Fibroblast of upper back skin (primary cell): ENCODE results near the gene METRNL.
"Not testable (repeated sequence)": the region's sequence is repeated elsewhere in the genome, so short reads cannot be mapped to it uniquely, and the experiment has no call there.

Experiments used
- DNase-seq: peaks from one replicate; pipeline ENCODE4 v3.0.0-alpha.2; 2013

Gene METRNL

DNA sequence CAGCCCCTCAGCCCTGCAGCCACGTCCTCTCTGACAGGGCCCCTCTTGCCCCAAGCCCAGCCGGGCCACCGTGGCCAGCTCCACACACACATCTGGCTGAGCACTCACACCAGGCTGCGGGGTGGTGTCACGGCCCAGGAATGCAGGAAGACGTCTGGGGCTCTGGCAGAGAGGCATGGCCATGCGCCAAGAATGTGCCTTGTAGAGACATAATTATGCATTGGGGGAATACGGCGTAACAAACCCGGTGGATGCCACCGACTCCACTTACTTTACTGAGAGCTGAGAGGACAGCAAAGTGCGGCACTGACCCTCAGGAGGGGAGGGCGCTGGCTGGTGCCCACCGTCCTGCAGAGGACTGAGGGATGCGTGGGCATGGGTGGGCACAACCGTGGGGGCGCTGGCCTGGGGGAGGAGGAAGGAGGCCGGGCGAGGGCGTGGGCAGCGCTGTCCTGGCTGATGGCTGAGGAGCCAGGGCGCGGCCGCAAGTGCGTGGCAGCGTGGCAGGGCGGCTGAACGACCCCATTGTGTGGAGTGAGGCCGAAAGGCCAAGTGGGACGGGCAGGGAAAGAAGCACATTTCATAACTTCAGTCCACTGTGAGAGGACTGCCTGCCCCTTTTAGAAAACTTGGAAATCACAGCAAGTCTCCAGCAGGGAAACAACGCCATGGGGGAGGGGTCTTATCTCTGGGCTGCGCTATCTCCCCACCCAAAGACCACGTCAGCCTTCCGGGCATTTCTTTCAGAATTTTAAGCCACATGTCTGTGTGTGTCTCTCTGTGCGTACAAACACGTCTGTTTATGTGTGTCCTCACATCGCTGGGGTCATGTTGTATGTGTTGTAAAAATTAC lies 30.6 kb downstream of the METRNL start:
- DNase-seq, result peak; percentile 97

DNA sequence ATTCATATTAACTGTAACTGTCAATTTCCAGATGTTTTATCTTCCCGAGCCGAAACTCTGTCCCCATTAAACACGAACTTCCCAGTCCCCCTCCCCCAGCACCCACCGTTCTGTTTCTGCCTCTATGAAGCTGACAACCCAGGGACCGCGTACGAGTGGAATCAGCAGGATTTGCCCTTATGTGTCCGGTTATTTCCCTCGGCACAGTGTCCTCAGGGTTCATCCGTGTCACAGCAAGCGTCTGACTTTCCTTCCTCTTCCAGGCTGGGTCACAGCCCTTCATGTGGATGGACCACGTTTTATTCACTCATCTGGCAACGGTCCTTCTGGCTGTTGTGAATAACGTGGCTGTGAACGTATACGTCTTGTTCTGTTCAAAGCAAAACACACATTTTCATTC lies 31.3 kb downstream of the METRNL start:
- DNase-seq, result peak; percentile 23

DNA sequence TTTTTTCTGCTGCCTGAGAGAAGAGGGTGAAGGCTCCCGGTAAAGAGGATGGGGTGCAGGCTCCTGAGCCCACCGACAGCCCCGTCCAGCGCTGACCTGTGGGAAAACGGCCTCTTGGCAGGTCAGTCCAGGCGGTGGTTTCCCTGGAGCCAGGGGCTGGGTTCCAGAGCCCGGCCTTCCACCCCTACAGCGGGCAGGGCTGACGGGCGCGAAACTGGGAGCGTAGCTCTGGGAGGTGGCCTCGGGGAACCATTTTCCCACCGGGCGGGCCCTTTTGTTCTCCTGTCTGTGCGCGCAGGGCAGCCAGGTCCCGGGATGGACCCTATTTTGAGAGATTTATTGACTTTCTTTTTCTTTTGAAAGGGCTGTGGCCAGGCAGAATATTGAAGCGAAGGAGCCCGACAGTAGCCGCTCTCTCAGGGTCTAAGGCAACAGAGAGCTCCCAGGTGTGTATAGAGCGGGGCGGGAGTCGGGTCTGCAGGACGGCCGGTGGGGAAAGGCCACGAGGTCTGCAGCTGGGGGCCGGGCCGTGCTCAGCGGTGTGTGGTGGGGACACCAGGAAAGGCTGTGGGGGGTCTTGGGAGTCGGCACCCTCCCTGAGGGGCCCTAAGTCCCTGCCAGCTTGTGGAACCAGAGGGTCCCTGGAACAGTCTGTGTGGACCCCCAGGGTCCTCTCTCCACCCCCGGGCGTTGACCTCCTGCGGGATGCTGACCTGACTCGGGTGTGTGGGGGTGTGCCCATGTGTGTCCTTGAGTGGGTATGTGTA lies 32.3 kb downstream of the METRNL start:
- no peak for DNase-seq

- DNase-seq, result no peak
Measured at GRCh38 chr17:83113381-83113780, 34.0 kb downstream of the METRNL start.

GRCh38 chr17:83113792-83114191 lies 34.4 kb downstream of the METRNL start:
- DNase-seq, result no peak

DNA sequence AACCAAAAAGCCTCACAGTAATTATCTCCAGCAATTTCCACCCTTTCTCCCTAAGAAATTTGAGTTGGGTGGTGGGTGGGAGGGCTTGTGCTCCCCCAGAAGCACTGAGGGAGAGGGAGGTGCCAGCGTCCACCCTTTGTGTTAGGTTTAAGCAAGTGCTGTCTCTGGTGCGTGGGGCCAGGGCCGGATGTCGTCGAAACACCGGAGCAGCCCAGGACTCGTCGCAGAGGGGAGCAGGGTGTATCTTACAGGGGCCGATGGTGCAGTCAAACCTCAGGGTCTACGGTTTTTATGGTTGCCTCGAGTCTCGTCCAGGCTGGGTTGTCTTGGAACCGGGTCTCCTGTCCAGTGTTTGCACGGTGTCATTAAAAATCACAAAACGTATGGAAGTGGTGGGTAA lies 35.3 kb downstream of the METRNL start:
- DNase-seq, result no peak

- no peak for DNase-seq
Measured at GRCh38 chr17:83115202-83115651, 35.8 kb downstream of the METRNL start.

DNA sequence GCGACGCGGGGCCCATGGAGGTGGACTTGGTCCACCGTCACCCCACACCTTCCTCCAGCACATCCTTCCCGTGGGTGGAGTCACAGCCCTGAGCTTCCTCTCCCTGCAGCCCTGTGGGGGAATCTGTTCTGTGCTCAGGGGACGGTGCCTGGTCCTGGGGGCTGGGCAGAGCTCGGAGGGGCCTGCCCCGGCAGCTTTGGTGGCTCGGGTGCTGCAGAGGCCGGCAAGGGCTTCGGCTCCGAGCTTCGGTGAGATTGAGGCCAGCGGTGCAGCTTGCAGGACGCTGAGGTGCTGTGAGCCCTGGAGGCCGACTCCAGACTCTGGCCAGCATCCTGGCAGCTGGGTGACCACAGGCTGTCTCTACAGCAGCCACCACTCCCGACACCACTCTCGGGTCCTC lies 36.4 kb downstream of the METRNL start:
- no peak for DNase-seq

DNA sequence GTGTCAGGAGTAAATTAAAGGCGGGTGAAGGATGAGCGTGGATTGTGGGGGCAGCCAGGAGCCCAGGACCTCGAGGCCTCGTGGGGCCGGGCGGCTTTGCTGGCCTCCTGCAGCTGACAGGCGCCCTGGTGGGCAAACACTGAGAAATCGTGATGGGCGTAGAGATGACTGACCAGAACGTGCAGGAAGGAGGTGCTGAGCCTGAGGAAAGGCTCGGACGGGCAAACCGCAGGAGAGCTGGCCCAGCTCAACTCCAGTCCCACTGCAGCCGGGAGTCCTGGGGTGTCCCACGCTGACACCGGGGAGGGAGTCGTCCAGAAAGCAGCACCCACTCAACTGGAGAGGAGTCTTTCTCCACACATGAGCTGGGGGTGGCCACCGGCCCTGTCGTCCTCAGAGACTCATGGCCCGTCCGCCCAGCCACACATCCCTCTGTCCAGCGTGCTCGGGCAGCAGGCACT lies 36.9 kb downstream of the METRNL start:
- DNase-seq, result no peak

- DNase-seq, result no peak
Measured at GRCh38 chr17:83116783-83117555, 37.6 kb downstream of the METRNL start.

DNA sequence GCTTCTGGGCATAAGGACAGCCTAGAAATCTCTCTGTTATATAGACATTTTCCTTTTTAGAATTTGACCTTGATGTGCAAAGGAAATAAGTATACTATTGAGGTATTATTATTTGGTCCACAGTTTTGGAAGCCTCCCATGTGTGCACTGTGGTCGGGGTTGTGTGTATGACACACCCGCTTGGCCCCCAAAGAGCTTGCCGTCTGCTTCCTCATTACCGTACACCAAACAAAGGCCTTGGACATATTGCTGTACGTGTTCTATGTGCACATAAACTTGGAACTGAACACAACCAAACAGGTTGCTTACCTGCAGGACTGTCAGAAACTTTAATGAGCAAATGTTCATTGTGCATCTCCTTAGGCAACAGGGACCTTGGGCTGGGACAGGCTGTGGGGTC lies 38.2 kb downstream of the METRNL start:
- no peak for DNase-seq

GRCh38 chr17:83118071-83118841 lies 38.8 kb downstream of the METRNL start:
- no peak for DNase-seq

GRCh38 chr17:83119987-83120864 lies 40.8 kb downstream of the METRNL start:
- no peak for DNase-seq

DNA sequence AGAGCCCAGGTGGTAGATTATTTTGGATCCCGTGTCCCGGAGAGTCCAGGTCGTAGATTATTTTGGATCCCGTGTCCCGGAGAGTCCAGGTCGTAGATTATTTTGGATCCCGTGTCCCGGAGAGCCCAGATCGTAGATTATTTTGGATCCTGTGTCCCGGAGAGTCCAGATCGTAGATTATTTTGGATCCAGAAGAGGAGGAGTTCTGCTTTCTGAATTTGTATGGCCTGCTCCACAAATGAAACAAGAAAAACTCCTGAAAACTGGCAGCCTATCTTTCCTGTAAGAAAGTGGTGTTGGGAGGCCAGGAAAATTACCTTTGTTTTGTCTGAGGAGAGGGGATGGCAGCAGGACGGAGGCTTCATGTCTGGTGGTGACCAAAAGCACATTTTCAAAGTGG lies 42.1 kb downstream of the METRNL start:
- not testable (repeated sequence) for DNase-seq

DNA sequence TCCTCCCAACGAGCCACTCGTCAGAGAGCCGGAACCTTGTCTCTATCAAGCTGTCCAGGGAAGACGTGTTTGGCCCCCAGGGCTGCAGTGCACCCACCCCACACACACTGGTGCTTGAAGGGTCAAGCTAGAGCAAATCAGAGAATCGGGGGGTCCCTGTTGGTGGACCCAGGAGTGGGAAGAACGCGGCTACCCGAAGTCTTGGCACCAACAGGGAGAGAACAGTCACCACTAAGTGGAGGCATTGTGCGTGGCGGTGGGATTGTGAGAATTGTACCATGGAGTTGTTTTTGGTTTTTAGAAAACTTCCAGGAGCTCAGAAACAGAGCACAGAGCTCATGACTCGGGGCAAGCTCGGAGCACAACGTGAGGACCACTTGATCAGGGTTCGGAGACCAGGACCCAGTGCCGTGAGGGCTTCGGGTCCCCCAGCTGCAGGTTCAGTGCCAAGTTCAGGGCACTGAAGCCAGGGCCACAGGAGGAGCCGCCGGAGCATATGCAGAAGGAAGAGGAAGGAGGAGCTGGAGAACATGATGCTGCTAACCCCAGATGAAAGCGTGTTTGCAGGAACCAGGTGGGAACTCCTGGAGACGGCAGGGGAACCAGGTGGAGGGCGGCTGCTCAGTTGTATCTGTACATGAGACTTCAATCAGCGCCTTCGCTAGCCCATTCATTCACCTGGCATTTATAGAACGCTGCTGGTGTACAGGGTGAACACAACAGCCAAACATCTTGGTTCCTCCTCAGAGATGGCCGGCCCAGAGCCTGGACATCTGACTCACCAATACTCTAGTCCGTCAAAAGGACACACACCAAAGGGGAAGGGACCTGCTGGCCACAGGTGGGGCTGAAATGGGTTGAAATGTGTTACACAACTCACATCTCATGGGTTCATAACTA lies 42.8 kb downstream of the METRNL start:
- no peak for DNase-seq

DNA sequence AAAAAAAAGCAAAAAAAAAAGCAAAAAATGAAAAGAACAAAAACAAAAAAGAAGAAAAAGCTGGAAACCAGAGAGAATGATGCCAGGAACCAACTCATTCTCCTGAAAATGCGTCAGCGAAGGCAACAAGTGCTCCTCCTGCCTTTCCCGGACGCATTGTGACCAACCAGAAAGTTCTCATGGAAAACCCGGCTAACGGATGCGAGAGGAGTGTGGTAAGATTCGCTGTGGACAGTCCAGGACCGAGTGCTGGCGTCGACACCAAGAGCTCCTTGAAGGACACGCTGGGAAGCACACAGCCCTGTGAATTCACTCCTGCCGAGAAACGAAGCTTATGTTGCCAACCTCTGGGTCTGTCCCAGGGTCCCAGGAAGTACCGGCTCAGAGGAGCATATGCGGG lies 43.4 kb downstream of the METRNL start:
- DNase-seq, result no peak

DNA sequence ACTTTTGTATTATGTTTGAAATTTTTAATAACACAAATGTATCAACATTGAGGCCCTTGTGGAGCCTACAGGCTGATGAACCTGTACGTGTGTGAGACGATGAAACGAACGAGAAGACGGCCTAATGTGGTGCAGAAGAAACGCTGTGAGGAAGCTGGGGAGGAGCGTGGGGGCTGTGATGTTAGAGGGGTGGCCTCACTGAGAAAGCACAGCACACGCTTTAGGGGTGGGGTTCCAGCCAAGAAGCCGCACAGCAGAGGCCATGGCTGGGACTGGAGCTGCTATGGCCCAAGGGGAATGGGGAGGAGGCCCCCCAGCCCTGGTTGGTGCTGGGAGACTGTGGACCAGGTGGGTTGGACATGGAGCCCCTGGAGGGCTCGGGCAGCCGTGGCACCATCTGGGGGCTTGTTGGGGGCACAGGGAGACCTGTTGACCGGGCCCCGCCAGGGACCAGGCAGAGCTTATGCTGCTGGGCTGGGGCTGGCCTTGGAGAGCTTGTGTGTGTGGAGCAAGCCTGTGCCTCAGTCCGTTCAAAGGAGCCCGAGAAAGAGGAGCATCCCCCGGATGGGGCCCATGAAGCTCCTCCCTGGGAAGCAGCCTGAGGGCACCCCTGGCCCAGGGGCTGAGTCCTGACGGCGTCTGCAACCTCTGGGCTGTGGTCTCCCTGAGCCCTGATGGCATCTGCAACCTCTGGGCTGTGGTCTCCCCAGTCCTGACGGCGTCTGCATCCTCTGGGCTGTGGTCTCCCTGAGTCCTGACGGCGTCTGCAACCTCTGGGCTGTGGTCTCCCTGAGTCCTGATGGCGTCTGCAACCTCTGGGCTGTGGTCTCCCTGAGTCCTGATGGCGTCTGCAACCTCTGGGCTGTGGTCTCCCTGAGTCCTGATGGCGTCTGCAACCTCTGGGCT lies 44.7 kb downstream of the METRNL start:
- no peak for DNase-seq

GRCh38 chr17:83124871-83125514 lies 45.6 kb downstream of the METRNL start:
- DNase-seq, result no peak
